ENCODE data around the gene NPR2.

The NPR2 gene

GRCh38 chr9:35792826-35793225, 1.4 kb downstream of the NPR2 start:
- POLR2A ChIA-PET (ENCODE audit: low non-redundant PET), result no interaction called here
- DNase-seq (ENCODE audit: low spot score), result no peak
- CTCF ChIA-PET, result interaction anchor here (0.5 to 2.1 kb wide), 3 partner anchors 21 to 189 kb away, joined by 4 to 11 read pairs (median 5); no protein-coding TSS in a partner anchor
- TF ChIP-seq, protein P1, sequence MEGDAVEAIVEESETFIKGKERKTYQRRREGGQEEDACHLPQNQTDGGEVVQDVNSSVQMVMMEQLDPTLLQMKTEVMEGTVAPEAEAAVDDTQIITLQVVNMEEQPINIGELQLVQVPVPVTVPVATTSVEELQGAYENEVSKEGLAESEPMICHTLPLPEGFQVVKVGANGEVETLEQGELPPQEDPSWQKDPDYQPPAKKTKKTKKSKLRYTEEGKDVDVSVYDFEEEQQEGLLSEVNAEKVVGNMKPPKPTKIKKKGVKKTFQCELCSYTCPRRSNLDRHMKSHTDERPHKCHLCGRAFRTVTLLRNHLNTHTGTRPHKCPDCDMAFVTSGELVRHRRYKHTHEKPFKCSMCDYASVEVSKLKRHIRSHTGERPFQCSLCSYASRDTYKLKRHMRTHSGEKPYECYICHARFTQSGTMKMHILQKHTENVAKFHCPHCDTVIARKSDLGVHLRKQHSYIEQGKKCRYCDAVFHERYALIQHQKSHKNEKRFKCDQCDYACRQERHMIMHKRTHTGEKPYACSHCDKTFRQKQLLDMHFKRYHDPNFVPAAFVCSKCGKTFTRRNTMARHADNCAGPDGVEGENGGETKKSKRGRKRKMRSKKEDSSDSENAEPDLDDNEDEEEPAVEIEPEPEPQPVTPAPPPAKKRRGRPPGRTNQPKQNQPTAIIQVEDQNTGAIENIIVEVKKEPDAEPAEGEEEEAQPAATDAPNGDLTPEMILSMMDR (conservative IDR thresholded peaks at IDR 0.05; ENCODE audit: low read depth), result no peak
- peak overlapping the region; percentile 68; the same call in 1 of the 2 replicates for H3K27ac ChIP-seq

GRCh38 chr9:35793461-35793860, 2.1 kb downstream of the NPR2 start:
- H3K27ac ChIP-seq, result peak overlapping the region; percentile 11
- TF ChIP-seq, protein P1 (conservative IDR thresholded peaks at IDR 0.05; ENCODE audit: low read depth), result no peak
- POLR2A ChIA-PET (ENCODE audit: low non-redundant PET), result no interaction called here
- CTCF ChIA-PET, result interaction anchor here (1.6 to 2.1 kb wide), 2 partner anchors 20 to 89 kb away, joined by 5 to 11 read pairs; no protein-coding TSS in a partner anchor
- DNase-seq (ENCODE audit: low spot score), result no peak

DNA sequence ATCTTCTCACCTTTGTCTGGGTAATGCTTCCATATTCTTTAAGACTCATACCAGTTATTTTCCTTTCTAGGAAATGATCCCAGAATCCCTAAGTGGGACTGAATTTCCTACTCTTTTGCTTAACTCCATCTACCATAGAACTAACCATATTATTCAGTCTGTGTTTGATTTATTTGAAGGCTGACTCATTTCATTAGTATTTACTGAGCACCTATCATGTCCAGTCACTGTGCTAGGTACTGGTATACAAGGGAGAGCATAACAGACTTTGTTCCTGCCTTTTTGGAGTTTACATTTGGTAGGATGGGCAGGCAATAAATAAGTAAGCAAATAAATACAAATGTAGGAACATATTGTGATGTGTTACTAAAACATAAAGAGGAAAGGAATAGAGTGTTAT, 4.3 kb downstream of the NPR2 start:
- DNase-seq (ENCODE audit: low spot score), result peak; percentile 50
- H3K27ac ChIP-seq, result no peak overlapping the region
- ChIA-PET CTCF (interaction anchor here (0.5 to 0.9 kb wide), 2 partner anchors 21 to 87 kb away, joined by 3 read pairs; no protein-coding TSS in a partner anchor), POLR2A (ENCODE audit: low non-redundant PET) (interaction anchor here (0.5 kb wide), 1 partner anchor 46 kb away, joined by 5 read pairs; no protein-coding TSS in a partner anchor)
- TF ChIP-seq, protein P1 (conservative IDR thresholded peaks at IDR 0.05; ENCODE audit: low read depth), result no peak

GRCh38 chr9:35797311-35798109, 6.1 kb downstream of the NPR2 start:
- no peak overlapping the region for H3K27ac ChIP-seq
- DNase-seq (ENCODE audit: low spot score), result no peak
- TF ChIP-seq, protein P1 (conservative IDR thresholded peaks at IDR 0.05; ENCODE audit: low read depth), result no peak
- CTCF ChIA-PET, result interaction anchor here (0.7 kb wide), 1 partner anchor 81 kb away, joined by 3 read pairs; no protein-coding TSS in a partner anchor
- POLR2A ChIA-PET (ENCODE audit: low non-redundant PET), result no interaction called here

GRCh38 chr9:35798658-35799374, 7.4 kb downstream of the NPR2 start:
- POLR2A ChIA-PET (ENCODE audit: low non-redundant PET), result no interaction called here
- CTCF ChIA-PET, result interaction anchor here (0.5 to 0.8 kb wide), 2 partner anchors 9 to 250 kb away, joined by 3 to 4 read pairs; no protein-coding TSS in a partner anchor
- DNase-seq (ENCODE audit: low spot score), result peak; percentile 75
- H3K27ac ChIP-seq, result peak overlapping the region; percentile 51
- TF ChIP-seq, protein P1 (conservative IDR thresholded peaks at IDR 0.05; ENCODE audit: low read depth), result no peak

DNA sequence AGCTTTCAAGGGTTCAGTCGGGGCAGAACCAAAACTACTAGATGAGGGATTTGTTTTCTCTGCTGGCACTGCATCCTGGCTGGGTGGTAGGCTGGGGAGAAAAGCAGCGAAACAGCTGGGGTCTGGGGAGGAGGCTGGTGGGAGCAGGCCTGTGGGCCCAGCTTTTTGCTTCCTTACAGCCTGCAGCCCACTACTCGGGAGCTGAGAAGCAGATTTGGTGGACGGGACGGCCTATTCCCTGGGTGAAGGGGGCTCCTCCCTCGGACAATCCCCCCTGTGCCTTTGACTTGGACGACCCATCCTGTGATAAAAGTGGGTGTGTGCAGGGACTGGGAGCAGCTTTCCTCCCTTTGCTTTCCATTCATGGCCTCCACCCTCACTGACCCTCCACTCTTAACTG, 9.1 kb downstream of the NPR2 start:
- H3K27ac ChIP-seq, result no peak overlapping the region
- ChIA-PET POLR2A (ENCODE audit: low non-redundant PET) (no interaction called here), CTCF (interaction anchor here (1.6 kb wide), 1 partner anchor 10 kb away, joined by 5 read pairs; no protein-coding TSS in a partner anchor)
- DNase-seq (ENCODE audit: low spot score), result no peak
- TF ChIP-seq, protein P1 (conservative IDR thresholded peaks at IDR 0.05; ENCODE audit: low read depth), result no peak
